GM12892 (cell line): ENCODE data around the gene ARMC2.

Experiments
- POLR2A ChIP-seq: IDR thresholded peaks from 2 replicates; pipeline ENCODE4 v1.6.1; 2011; ENCODE audit warnings: low read depth, low read length, control low read depth
- POLR2AphosphoS5 ChIP-seq: IDR thresholded peaks from 2 replicates; pipeline ENCODE4 v1.6.1; 2011; ENCODE audit warnings: low read depth, low read length, control low read depth
- TAF1 ChIP-seq: IDR thresholded peaks from 2 replicates; pipeline ENCODE4 v1.6.1; 2011; ENCODE audit warnings: low read depth, mild to moderate bottlenecking, control low read depth, low read length, borderline replicate concordance

- TF ChIP-seq TAF1 (no peak), POLR2A (no peak), POLR2AphosphoS5 (no peak)
These were observed 67.9 kb downstream of the ARMC2 start for GRCh38 chr6:108916026-108916686.
